HG03342 (cell line): ENCODE data around the gene ZNF202.

Experiments used
- ATAC-seq: cut with Tn5 transposase; IDR thresholded peaks from one replicate; pipeline ENCODE4 v1.9.1; 2021; ENCODE audit warnings: mild to moderate bottlenecking, moderate library complexity; ENCODE audit not compliant: unreplicated experiment

Gene ZNF202

GRCh38 chr11:123684601-123685000 is 56.9 kb downstream of the ZNF202 start:
- no peak for ATAC-seq

GRCh38 chr11:123683428-123684170 is 57.9 kb downstream of the ZNF202 start:
- ATAC-seq = no peak

GRCh38 chr11:123682696-123683410 is 58.6 kb downstream of the ZNF202 start:
- no peak for ATAC-seq

GRCh38 chr11:123681030-123681429 is 60.4 kb downstream of the ZNF202 start:
- ATAC-seq = no peak

GRCh38 chr11:123678246-123678645 is 63.2 kb downstream of the ZNF202 start:
- ATAC-seq = no peak

- ATAC-seq = no peak
Measured at GRCh38 chr11:123677510-123677909, 64.0 kb downstream of the ZNF202 start.

GRCh38 chr11:123674297-123674696 is 67.2 kb downstream of the ZNF202 start:
- ATAC-seq = no peak
